Measurements from ENCODE around the gene SPANXN2.
"Not testable (repeated sequence)": the region's sequence is repeated elsewhere in the genome, so short reads cannot be mapped to it uniquely, and the experiment has no call there.

SPANXN2 gene
- 0 to 0.22 (median 0) reads per million in 17 experiments for total RNA-seq

GRCh38 chrX:143720652-143721051, at the start of gene SPANXN2:
Gene SPANXN2, minus strand, starts transcription at chrX:143720752. Its CDS starts 84 bp downstream, at chrX:143720668.
- DNase-seq: not testable (repeated sequence)

- no peak for DNase-seq
These were observed 48.4 kb upstream of the SPANXN2 start for GRCh38 chrX:143768976-143769375.

- not testable (repeated sequence) for DNase-seq
These were observed 47.2 kb upstream of the SPANXN2 start for GRCh38 chrX:143767789-143768188.

- DNase-seq: no peak
These were observed 37.3 kb upstream of the SPANXN2 start for GRCh38 chrX:143757887-143758286.

GRCh38 chrX:143757375-143757774, 36.8 kb upstream of the SPANXN2 start:
- DNase-seq: no peak

GRCh38 chrX:143754183-143754582, 33.6 kb upstream of the SPANXN2 start:
- DNase-seq: no peak

- DNase-seq: no peak
These were observed 13.3 kb upstream of the SPANXN2 start for GRCh38 chrX:143733866-143734265.

GRCh38 chrX:143726296-143726695, 5.7 kb upstream of the SPANXN2 start:
- DNase-seq: no peak

GRCh38 chrX:143701460-143701859, 19.1 kb downstream of the SPANXN2 start:
- no peak for DNase-seq

- no peak for DNase-seq
These were observed 25.7 kb downstream of the SPANXN2 start for GRCh38 chrX:143694885-143695284.

- DNase-seq: no peak
These were observed 37.1 kb downstream of the SPANXN2 start for GRCh38 chrX:143683486-143683885.

GRCh38 chrX:143674926-143675325, 45.6 kb downstream of the SPANXN2 start:
- no peak for DNase-seq

- peak in 2 of 4 experiments; percentile 3 to 25 for DNase-seq
These were observed 51.2 kb downstream of the SPANXN2 start for GRCh38 chrX:143669395-143669794.

- DNase-seq: peak; percentile 9 to 49 (median 22)
These were observed 56.2 kb downstream of the SPANXN2 start for GRCh38 chrX:143664302-143664701.

- no peak for DNase-seq
These were observed 56.8 kb downstream of the SPANXN2 start for GRCh38 chrX:143663755-143664154.

Data from suppressor macrophage (primary cell).